HL-60 (cell line): Measurements from ENCODE around the gene ZP1.

ENCODE experiments used
- DNase-seq, 2 experiments: peaks; one replicate each; pipeline ENCODE4 v3.0.0-alpha.2; 2010 to 2020; ENCODE audit warnings: low read depth in 1 of 2, low spot score in 1 of 2
- H3K27ac ChIP-seq: fragments of 250-450 bp; sonication (Bioruptor Pico); replicated peaks from 2 replicates; pipeline ENCODE4 v1.5.1; 2020; ENCODE audit warnings: mild to moderate bottlenecking, moderate library complexity
- H3K27me3 ChIP-seq: fragments of 250-450 bp; sonication (Bioruptor Pico); 2 replicates; pipeline ENCODE4 v1.5.1; 2021; ENCODE audit warnings: mild to moderate bottlenecking, moderate library complexity; ENCODE audit not compliant: insufficient read depth, poor library complexity, severe bottlenecking
- H3K4me3 ChIP-seq: replicated peaks from 2 replicates; pipeline ENCODE4 v1.5.1; 2011; ENCODE audit warnings: mild to moderate bottlenecking, control low read depth, low read length; ENCODE audit not compliant: insufficient read depth
- GABPA ChIP-seq: IDR thresholded peaks from 2 replicates; pipeline ENCODE4 v1.6.1; 2012; ENCODE audit warnings: low read depth
- POLR2AphosphoS5 ChIP-seq: IDR thresholded peaks from 2 replicates; pipeline ENCODE4 v1.6.1; 2012; ENCODE audit warnings: low read depth
- SPI1 ChIP-seq: IDR thresholded peaks from 2 replicates; pipeline ENCODE4 v1.6.1; 2012; ENCODE audit warnings: low read depth, mild to moderate bottlenecking, borderline replicate concordance
- TF ChIP-seq, protein P1 (sequence below): IDR thresholded peaks from one replicate; pipeline ENCODE4 v1.5.1; 2011; ENCODE audit warnings: low read length, control low read depth, inconsistent platforms; ENCODE audit not compliant: insufficient read depth
- TF ChIP-seq, protein P2 (sequence below): IDR thresholded peaks from 2 replicates; pipeline ENCODE4 v1.6.1; 2012; ENCODE audit warnings: low read depth; ENCODE audit not compliant: insufficient replicate concordance

Gene ZP1

DNA sequence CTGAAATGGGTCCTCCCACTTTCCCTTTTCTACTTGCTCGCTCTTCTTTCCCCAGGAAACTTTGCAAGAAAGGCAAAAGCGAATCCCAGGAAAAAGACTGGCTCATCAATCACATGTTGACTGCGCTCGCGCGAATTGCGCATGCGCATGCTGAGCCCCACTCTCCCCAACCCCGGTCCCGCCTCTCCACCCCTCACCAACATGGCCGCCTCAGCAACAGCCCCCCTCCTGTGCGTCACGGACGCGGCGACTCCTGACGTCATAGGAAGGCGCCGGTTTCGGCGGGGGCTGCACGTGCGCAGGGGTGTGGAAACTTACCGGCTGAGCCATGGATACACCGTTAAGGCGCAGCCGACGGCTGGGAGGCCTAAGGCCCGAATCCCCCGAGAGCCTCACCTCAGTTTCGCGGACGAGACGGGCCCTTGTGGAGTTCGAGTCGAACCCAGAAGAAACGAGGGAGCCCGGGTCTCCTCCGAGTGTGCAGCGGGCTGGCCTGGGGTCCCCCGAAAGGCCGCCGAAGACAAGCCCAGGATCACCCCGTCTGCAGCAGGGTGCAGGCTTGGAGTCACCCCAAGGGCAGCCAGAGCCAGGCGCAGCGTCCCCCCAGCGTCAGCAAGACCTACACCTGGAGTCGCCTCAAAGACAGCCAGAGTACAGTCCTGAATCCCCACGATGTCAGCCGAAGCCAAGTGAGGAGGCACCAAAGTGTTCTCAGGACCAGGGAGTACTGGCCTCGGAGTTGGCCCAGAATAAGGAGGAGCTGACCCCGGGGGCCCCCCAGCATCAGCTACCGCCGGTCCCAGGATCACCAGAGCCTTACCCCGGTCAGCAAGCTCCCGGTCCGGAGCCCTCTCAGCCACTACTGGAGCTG, 25.3 kb upstream of the ZP1 start, which contains the start of gene CCDC86:
Gene CCDC86 (plus strand): TSS at position 317 of the 871 bp plus-strand sequence. CDS start 12 bp downstream, at position 329.
- DNase-seq, result peak; percentile 93 to 96
- peak; percentile 80; the same call in 1 of the 2 replicates for TF ChIP-seq POLR2AphosphoS5
- TF ChIP-seq, protein P1, sequence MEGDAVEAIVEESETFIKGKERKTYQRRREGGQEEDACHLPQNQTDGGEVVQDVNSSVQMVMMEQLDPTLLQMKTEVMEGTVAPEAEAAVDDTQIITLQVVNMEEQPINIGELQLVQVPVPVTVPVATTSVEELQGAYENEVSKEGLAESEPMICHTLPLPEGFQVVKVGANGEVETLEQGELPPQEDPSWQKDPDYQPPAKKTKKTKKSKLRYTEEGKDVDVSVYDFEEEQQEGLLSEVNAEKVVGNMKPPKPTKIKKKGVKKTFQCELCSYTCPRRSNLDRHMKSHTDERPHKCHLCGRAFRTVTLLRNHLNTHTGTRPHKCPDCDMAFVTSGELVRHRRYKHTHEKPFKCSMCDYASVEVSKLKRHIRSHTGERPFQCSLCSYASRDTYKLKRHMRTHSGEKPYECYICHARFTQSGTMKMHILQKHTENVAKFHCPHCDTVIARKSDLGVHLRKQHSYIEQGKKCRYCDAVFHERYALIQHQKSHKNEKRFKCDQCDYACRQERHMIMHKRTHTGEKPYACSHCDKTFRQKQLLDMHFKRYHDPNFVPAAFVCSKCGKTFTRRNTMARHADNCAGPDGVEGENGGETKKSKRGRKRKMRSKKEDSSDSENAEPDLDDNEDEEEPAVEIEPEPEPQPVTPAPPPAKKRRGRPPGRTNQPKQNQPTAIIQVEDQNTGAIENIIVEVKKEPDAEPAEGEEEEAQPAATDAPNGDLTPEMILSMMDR, result no peak
- TF ChIP-seq, protein P2, sequence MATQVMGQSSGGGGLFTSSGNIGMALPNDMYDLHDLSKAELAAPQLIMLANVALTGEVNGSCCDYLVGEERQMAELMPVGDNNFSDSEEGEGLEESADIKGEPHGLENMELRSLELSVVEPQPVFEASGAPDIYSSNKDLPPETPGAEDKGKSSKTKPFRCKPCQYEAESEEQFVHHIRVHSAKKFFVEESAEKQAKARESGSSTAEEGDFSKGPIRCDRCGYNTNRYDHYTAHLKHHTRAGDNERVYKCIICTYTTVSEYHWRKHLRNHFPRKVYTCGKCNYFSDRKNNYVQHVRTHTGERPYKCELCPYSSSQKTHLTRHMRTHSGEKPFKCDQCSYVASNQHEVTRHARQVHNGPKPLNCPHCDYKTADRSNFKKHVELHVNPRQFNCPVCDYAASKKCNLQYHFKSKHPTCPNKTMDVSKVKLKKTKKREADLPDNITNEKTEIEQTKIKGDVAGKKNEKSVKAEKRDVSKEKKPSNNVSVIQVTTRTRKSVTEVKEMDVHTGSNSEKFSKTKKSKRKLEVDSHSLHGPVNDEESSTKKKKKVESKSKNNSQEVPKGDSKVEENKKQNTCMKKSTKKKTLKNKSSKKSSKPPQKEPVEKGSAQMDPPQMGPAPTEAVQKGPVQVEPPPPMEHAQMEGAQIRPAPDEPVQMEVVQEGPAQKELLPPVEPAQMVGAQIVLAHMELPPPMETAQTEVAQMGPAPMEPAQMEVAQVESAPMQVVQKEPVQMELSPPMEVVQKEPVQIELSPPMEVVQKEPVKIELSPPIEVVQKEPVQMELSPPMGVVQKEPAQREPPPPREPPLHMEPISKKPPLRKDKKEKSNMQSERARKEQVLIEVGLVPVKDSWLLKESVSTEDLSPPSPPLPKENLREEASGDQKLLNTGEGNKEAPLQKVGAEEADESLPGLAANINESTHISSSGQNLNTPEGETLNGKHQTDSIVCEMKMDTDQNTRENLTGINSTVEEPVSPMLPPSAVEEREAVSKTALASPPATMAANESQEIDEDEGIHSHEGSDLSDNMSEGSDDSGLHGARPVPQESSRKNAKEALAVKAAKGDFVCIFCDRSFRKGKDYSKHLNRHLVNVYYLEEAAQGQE, result no peak
- no peak for TF ChIP-seq SPI1
- no peak for TF ChIP-seq GABPA
- Histone ChIP-seq H3K27ac (peak within 1 kb of the TSS; percentile 85), H3K4me3 (peak within 1 kb of the TSS; percentile 81), H3K27me3 (no peaks in the 10 kb centered on the region)

DNA sequence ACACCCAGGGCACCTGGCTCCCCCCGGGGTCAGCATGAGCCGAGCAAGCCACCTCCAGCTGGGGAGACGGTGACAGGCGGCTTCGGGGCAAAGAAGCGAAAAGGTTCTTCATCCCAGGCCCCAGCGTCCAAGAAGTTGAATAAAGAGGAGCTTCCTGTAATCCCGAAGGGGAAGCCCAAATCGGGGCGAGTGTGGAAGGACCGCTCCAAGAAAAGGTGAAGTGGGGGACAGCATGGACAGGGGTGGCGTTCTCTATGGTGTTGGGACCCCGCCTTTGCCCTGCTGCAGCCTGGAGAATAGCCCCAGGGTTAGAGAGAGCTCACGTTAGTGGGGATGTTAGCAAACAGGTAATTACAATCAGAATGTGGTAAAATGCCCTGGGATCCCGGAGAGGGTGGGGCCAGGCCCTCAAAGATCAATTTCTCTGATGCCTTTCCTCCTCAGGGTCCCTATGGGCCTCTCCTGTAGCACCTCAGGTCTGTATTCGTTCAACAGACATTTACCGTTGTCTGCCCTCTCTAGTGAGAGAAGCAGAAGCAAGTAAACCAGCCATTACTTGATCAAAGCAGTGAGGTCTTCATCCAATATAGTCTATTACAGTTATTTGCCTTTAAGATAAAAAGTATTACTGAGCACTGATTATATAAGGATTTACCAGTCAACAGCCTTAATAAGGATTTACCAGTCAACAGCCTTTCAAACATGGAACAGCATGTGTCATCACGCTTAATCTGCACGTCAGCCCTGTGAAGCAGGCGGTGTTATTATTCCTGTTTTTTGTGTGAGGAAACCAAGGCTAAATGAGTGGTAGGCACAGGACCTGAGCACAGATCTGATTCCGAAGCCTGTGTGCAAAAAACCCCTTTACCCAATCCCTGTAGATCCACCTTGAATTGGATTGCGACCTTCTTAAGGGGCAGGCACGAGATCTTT, 24.4 kb upstream of the ZP1 start:
- H3K27me3 ChIP-seq, result no peaks in the 10 kb centered on the region
- H3K27ac ChIP-seq, result peak overlapping the region; percentile 85
- TF ChIP-seq GABPA (no peak), POLR2AphosphoS5 (no peak), SPI1 (no peak)
- TF ChIP-seq, protein P2, result no peak
- TF ChIP-seq, protein P1, result no peak
- peak in 1 of 2 experiments; percentile 25 for DNase-seq
- peak overlapping the region; percentile 81 for H3K4me3 ChIP-seq

DNA sequence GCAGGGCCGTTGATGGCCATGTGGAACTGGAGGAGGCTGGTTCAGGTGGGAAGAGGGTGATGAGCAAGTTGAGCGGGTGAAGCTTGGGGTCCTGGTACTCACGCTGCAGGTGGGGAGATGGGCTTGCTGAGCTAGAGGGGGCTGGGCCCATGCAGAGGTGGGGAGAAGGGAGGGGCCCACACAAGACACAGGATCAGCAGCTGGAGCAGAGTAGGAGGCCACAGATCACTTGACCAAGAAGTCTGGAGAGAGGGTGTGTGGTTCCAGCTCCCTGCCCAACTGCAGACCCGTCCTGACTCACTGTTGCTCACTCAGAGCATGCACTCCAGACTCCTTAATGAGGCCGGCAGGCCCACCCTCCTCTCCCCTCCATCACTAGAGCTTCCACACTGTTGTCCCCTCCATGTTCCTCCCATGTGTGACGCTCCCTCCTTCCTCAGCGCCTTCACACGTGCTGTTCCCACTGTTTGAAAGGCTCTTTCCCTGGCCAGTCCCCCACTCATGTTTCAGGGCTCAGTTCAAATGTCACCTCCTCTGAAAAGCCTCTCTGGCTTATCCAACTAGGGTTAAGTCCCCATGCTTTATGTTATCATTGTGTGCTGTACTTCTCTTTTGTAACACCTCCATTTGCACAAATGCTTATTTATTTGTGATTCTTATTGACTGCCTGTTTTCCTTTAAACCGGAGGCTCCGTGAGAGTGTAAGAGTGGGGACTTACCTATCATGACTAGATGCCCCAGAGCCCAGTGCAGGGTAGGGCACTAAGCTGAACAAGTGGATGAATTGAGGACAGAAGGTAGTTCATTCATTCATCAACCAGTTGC, 23.1 kb upstream of the ZP1 start:
- H3K4me3 ChIP-seq, result peak overlapping the region; percentile 81
- H3K27me3 ChIP-seq, result no peaks in the 10 kb centered on the region
- H3K27ac ChIP-seq, result peak overlapping the region; percentile 85
- DNase-seq, result no peak
- TF ChIP-seq GABPA (no peak), POLR2AphosphoS5 (no peak)
- TF ChIP-seq, protein P1, result no peak
